Measurements from ENCODE around the gene FHAD1. TPM values are rescaled to one million over a fixed set of nuclear protein-coding genes. Genes with fewer than 3 reads are reported as not detected.

FHAD1 gene
- under 1 TPM; 0.04 to 0.16 TPM for polyA plus RNA-seq

DNA sequence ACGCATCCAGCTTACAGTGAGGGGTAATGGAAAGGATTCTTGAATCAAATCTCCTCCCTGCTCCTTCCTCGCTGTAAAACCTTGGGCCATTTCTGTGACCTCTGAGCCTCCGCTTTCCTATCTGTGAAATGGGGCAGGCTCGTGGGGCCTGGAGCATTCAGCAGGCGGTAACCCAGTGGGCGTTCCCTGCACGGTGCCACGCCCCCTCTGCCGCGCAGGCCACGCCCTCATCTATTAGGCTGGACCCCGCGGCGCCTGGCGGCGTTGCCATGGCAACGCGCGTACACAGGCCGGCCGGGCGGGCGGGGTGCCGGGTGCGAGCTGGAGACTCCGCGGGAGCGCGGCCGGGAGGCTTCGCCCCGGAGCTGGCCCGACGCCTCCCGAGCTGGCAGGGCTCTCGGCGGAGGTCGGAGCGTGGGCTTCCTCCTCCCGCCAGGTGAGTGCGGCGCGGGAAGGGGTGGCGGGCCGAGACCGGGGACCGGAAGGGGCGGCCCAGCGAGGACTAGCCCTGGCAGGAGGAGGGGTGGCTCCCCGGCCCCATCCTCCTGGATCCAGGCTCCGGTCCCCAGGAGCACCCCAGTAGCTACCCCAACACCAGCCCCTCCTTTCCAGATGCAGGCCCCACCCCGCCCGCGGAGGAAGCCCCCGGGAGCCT is at the start of gene FHAD1:
Gene FHAD1 (plus strand): TSS at position 264 of the 655 bp plus-strand sequence. CDS start 4,562 bp downstream, outside the sequence.
- 6 to 7% methylated on average over 45 to 55 of the region's 55 CpGs for WGBS, 2 donors

GRCh38 chr1:15197591-15198447 is 49.2 kb upstream of the FHAD1 start:
- Histone ChIP-seq H3K36me3 (ENCODE audit: control insufficient read depth in 2 of 2, insufficient read depth in 2 of 2, low read length in 1 of 2) (peaks cover 0 to 5% of the 10 kb centered on the region in 2 donors), H3K4me3 (ENCODE audit: low read depth in 1 of 2, low read length in 2 of 2) (no peak overlapping the region), H3K4me1 (ENCODE audit: control insufficient read depth in 2 of 2, insufficient read depth in 2 of 2, low read length in 1 of 2) (peaks cover 0 to 10% of the 10 kb centered on the region in 2 donors), H3K9me3 (ENCODE audit: control insufficient read depth in 2 of 2, insufficient read depth in 1 of 2, low read depth in 1 of 2, low read length in 1 of 2) (no peaks in the 10 kb centered on the region), H3K27ac (ENCODE audit: low read depth in 2 of 2, low read length in 1 of 2) (peak overlapping the region in 1 of 2 donors; percentile 66), H3K27me3 (ENCODE audit: control insufficient read depth in 1 of 2, insufficient read depth in 2 of 2, low read length in 2 of 2) (no peaks in the 10 kb centered on the region)
- 71 to 87% methylated on average over 12 of the region's 12 CpGs for WGBS, 2 donors

More for the DNA sequence above, at the start of gene FHAD1:
- Histone ChIP-seq H3K36me3 (ENCODE audit: control insufficient read depth in 2 of 2, insufficient read depth in 2 of 2, low read length in 1 of 2) (no peaks in the 10 kb centered on the region), H3K4me3 (ENCODE audit: low read depth in 1 of 2, low read length in 2 of 2) (peak within 1 kb of the TSS; percentile 47), H3K9me3 (ENCODE audit: control insufficient read depth in 2 of 2, insufficient read depth in 1 of 2, low read depth in 1 of 2, low read length in 1 of 2) (no peaks in the 10 kb centered on the region), H3K4me1 (ENCODE audit: control insufficient read depth in 2 of 2, insufficient read depth in 2 of 2, low read length in 1 of 2) (peaks cover 0 to 4% of the 10 kb centered on the region in 2 donors), H3K27ac (ENCODE audit: low read depth in 2 of 2, low read length in 1 of 2) (peak within 1 kb of the TSS; percentile 34 to 47), H3K27me3 (ENCODE audit: control insufficient read depth in 1 of 2, insufficient read depth in 2 of 2, low read length in 2 of 2) (no peaks in the 10 kb centered on the region)

GRCh38 chr1:15198684-15199083 is 48.3 kb upstream of the FHAD1 start:
- Histone ChIP-seq H3K27me3 (ENCODE audit: control insufficient read depth in 1 of 2, insufficient read depth in 2 of 2, low read length in 2 of 2) (no peaks in the 10 kb centered on the region), H3K4me1 (ENCODE audit: control insufficient read depth in 2 of 2, insufficient read depth in 2 of 2, low read length in 1 of 2) (peaks cover 0 to 10% of the 10 kb centered on the region in 2 donors), H3K4me3 (ENCODE audit: low read depth in 1 of 2, low read length in 2 of 2) (no peak overlapping the region), H3K36me3 (ENCODE audit: control insufficient read depth in 2 of 2, insufficient read depth in 2 of 2, low read length in 1 of 2) (peaks cover 0 to 5% of the 10 kb centered on the region in 2 donors), H3K27ac (ENCODE audit: low read depth in 2 of 2, low read length in 1 of 2) (no peak overlapping the region), H3K9me3 (ENCODE audit: control insufficient read depth in 2 of 2, insufficient read depth in 1 of 2, low read depth in 1 of 2, low read length in 1 of 2) (no peaks in the 10 kb centered on the region)
- 75 to 87% methylated on average over 8 of the region's 8 CpGs for WGBS, 2 donors

DNA sequence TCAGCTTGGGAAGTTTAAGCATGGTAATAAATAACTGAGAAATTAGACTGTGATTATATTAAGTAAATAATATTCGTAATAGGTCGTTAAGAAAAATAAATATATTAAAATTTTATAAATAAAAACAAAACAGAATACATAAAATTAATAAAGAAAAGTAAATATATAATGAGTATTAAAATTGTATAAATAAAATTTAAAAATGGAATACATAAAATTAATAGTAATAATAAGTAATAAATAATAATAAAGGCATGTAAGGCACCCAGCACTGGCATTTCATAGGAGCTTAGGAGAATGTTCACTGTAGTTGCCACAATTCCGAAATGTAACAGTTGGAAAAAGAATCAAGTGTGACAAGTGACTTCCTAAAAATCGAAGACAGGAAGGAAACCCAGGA is 45.8 kb upstream of the FHAD1 start:
- H3K27ac ChIP-seq (ENCODE audit: low read depth in 2 of 2, low read length in 1 of 2) = no peak overlapping the region
- H3K27me3 ChIP-seq (ENCODE audit: control insufficient read depth in 1 of 2, insufficient read depth in 2 of 2, low read length in 2 of 2) = no peaks in the 10 kb centered on the region
- WGBS, 2 donors = 58 to 77% methylated on average over 4 of the region's 4 CpGs
- peaks cover 0 to 1% of the 10 kb centered on the region in 2 donors for H3K36me3 ChIP-seq (ENCODE audit: control insufficient read depth in 2 of 2, insufficient read depth in 2 of 2, low read length in 1 of 2)
- peaks cover 2 to 5% of the 10 kb centered on the region in 2 donors for H3K4me1 ChIP-seq (ENCODE audit: control insufficient read depth in 2 of 2, insufficient read depth in 2 of 2, low read length in 1 of 2)
- H3K4me3 ChIP-seq (ENCODE audit: low read depth in 1 of 2, low read length in 2 of 2) = no peak overlapping the region
- H3K9me3 ChIP-seq (ENCODE audit: control insufficient read depth in 2 of 2, insufficient read depth in 1 of 2, low read depth in 1 of 2, low read length in 1 of 2) = no peaks in the 10 kb centered on the region

GRCh38 chr1:15201849-15202551 is 45.0 kb upstream of the FHAD1 start:
- Histone ChIP-seq H3K36me3 (ENCODE audit: control insufficient read depth in 2 of 2, insufficient read depth in 2 of 2, low read length in 1 of 2) (no peaks in the 10 kb centered on the region), H3K4me1 (ENCODE audit: control insufficient read depth in 2 of 2, insufficient read depth in 2 of 2, low read length in 1 of 2) (peaks cover 5% of the 10 kb centered on the region in 2 donors), H3K9me3 (ENCODE audit: control insufficient read depth in 2 of 2, insufficient read depth in 1 of 2, low read depth in 1 of 2, low read length in 1 of 2) (no peaks in the 10 kb centered on the region), H3K27me3 (ENCODE audit: control insufficient read depth in 1 of 2, insufficient read depth in 2 of 2, low read length in 2 of 2) (no peaks in the 10 kb centered on the region), H3K4me3 (ENCODE audit: low read depth in 1 of 2, low read length in 2 of 2) (no peak overlapping the region), H3K27ac (ENCODE audit: low read depth in 2 of 2, low read length in 1 of 2) (no peak overlapping the region)
- WGBS, 2 donors = 57 to 80% methylated on average over 13 of the region's 13 CpGs

DNA sequence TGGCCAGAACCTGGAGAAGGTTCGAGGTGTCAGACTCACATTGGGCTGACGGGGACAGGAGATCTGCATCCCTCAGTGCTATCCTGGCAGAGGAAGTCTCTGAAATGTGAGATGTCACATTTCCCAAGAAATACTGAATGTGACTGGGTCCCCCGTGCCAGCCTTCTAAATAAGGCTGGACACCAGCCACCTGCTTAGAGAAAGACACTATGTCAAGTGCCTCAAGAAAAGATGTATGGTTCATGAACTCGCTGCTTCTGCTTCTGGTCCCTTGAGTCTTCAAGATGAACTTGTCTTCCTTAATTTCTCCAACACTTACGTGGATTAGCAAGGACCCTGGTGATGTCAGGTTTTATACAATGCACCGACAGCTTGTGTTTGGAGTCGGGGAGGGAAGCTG is 42.1 kb upstream of the FHAD1 start:
- no peak overlapping the region for H3K4me3 ChIP-seq (ENCODE audit: low read depth in 1 of 2, low read length in 2 of 2)
- no peaks in the 10 kb centered on the region for H3K36me3 ChIP-seq (ENCODE audit: control insufficient read depth in 2 of 2, insufficient read depth in 2 of 2, low read length in 1 of 2)
- WGBS, 2 donors = 84 to 87% methylated on average over 7 of the region's 7 CpGs
- H3K4me1 ChIP-seq (ENCODE audit: control insufficient read depth in 2 of 2, insufficient read depth in 2 of 2, low read length in 1 of 2) = peaks cover 5% of the 10 kb centered on the region in 2 donors
- H3K27ac ChIP-seq (ENCODE audit: low read depth in 2 of 2, low read length in 1 of 2) = no peak overlapping the region
- no peaks in the 10 kb centered on the region for H3K9me3 ChIP-seq (ENCODE audit: control insufficient read depth in 2 of 2, insufficient read depth in 1 of 2, low read depth in 1 of 2, low read length in 1 of 2)
- H3K27me3 ChIP-seq (ENCODE audit: control insufficient read depth in 1 of 2, insufficient read depth in 2 of 2, low read length in 2 of 2) = no peaks in the 10 kb centered on the region

- WGBS, 2 donors = 75 to 80% methylated on average over 12 of the region's 12 CpGs
- H3K9me3 ChIP-seq (ENCODE audit: control insufficient read depth in 2 of 2, insufficient read depth in 1 of 2, low read depth in 1 of 2, low read length in 1 of 2) = no peaks in the 10 kb centered on the region
- no peak overlapping the region for H3K4me3 ChIP-seq (ENCODE audit: low read depth in 1 of 2, low read length in 2 of 2)
- H3K36me3 ChIP-seq (ENCODE audit: control insufficient read depth in 2 of 2, insufficient read depth in 2 of 2, low read length in 1 of 2) = no peaks in the 10 kb centered on the region
- peaks cover 3 to 5% of the 10 kb centered on the region in 2 donors for H3K4me1 ChIP-seq (ENCODE audit: control insufficient read depth in 2 of 2, insufficient read depth in 2 of 2, low read length in 1 of 2)
- H3K27ac ChIP-seq (ENCODE audit: low read depth in 2 of 2, low read length in 1 of 2) = no peak overlapping the region
- no peaks in the 10 kb centered on the region for H3K27me3 ChIP-seq (ENCODE audit: control insufficient read depth in 1 of 2, insufficient read depth in 2 of 2, low read length in 2 of 2)
Measured at GRCh38 chr1:15205586-15206346, 41.3 kb upstream of the FHAD1 start.

DNA sequence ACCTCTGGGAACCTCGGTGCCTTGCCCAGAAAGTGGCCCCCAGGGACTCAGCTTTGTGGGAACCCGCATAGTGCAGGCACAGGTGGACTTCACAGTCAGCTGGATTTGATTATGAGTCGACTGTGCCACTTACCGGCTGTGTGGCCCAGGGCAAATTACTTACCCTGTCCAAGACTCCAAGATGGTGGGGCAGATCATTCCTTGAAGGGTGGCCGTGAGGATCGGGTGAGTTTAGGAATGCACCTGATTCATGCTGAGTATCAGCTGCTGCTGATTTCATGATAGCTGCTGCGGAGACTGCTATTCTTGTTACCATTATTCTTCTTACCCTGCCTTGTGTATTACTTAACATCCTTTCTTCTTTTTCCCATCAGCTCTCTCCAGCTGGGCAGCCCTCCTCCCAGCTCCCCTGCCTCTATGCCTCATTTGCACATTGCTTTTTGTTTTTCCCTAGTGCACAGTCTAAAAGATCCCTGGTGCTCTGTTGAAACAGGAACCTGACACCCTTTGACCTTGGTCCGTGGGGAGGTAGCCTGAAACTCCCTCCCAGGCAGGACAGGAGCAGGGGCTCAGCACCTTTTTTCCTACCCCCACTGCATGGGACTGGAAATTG is 40.5 kb upstream of the FHAD1 start:
- 44 to 55% methylated on average over 8 of the region's 8 CpGs for WGBS, 2 donors
- H3K27me3 ChIP-seq (ENCODE audit: control insufficient read depth in 1 of 2, insufficient read depth in 2 of 2, low read length in 2 of 2) = no peaks in the 10 kb centered on the region
- H3K9me3 ChIP-seq (ENCODE audit: control insufficient read depth in 2 of 2, insufficient read depth in 1 of 2, low read depth in 1 of 2, low read length in 1 of 2) = no peaks in the 10 kb centered on the region
- H3K4me3 ChIP-seq (ENCODE audit: low read depth in 1 of 2, low read length in 2 of 2) = no peak overlapping the region
- peaks cover 3 to 5% of the 10 kb centered on the region in 2 donors for H3K4me1 ChIP-seq (ENCODE audit: control insufficient read depth in 2 of 2, insufficient read depth in 2 of 2, low read length in 1 of 2)
- H3K36me3 ChIP-seq (ENCODE audit: control insufficient read depth in 2 of 2, insufficient read depth in 2 of 2, low read length in 1 of 2) = no peaks in the 10 kb centered on the region
- no peak overlapping the region for H3K27ac ChIP-seq (ENCODE audit: low read depth in 2 of 2, low read length in 1 of 2)

Data from esophagus (tissue), 2 donors.